COLO829 (cell line): Measurements from ENCODE around the gene NPFFR1.
"Not testable (repeated sequence)": the region's sequence is repeated elsewhere in the genome, so short reads cannot be mapped to it uniquely, and the experiment has no call there.

Experiments
- DNase-seq: peaks from one replicate; pipeline ENCODE4 v3.0.0; 2012; ENCODE audit warnings: low spot score

The NPFFR1 gene

DNA sequence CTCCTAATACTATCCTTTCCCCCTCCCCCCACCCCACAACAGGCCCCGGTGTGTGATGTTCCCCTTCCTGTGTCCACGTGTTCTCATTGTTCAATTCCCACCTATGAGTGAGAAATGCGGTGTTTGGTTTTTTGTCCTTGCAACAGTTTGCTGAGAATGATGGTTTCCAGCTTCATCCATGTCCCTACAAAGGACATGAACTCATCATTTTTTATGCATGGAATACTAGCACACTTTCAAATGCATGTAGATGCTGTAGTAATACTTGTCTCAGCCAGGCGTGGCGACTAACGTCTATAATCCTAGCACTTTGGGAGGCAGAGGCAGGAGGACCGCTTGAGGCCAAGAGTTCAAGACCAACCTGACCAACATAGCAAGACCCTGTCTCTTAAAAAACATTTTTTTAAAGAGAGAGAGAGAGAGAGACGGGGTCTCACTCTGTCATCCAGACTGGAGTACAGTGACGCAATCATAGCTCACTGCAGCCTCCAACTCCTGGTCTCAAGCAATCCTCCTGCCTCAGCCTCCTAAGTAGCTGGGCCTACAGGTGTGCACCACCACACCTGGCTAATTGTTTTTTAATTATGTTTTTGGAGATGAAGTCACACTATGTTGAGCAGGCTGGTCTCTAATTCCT is 60.9 kb downstream of the NPFFR1 start:
- DNase-seq: not testable (repeated sequence)

DNA sequence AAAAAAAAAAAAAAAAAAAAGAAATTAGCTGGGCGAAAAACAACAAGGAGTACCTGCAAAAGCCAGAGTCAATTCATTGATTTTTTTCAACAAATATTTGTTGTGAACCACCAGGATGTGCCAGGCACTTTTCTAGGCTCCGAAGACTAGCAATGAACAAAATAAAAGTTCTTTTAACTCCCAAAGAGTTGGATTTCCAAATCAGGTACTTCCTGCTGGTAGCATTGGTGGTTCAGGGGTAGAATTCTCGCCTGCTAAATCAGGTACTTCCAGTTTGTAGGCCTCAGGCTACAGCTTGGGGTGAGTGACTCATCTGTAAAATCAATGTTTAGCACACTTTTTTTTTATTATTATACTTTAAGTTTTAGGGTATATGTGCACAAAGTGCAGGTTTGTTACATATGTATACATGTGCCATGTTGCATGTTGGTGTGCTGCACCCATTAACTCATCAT is 61.4 kb downstream of the NPFFR1 start:
- no peak for DNase-seq

DNA sequence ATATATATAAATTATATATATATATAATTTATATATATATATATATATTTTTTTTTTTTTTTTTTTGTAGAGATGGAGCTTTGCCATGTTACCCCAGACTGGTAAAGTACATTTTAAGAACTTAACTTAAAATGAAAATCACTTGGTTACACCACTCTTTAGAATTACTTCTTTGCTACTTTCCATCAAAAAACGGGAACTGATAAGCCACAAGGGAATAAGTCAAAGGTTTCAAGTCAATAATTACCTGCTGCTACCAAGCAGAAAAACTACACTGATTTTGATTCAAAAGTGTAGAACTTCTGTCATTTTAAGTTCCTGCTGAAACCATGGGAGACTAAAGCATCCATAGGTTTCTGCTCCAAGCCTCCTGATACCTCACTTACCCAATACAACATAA is 62.8 kb downstream of the NPFFR1 start:
- no peak for DNase-seq

DNA sequence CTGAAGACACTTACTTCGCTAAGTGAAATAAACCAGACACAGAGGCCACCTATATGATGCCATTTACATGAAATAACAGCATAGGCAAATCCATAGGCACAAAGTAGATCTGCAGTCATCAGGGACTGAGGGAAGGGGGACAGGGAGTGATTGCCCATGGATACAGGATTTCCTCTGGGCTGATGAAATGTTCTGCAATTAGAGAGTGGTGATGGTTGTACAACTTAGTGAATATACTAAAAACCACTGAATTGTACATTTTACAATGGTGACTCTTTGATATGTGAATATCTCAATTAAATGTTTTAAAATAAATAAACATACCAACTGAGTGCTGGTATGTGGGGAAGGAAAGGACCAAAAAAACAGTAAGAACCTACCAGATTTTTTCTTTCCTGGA is 70.9 kb downstream of the NPFFR1 start:
- no peak for DNase-seq

DNA sequence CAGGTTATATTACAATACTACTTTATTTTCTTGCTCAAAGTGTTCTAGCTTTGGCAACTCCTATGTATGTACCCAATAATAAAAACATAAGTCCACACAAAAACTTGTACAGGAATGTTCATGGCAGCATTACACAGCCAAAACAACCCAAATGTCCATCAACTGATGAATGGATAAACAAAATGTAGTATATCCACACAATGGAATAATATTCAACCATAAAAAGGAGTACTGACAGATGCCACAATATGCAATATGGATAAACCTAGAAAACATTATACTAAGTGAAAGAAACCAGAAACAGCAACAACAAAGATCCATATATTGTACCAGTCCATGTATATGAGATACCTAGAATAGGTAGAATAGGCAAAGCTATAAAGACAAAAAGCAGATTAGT is 71.5 kb downstream of the NPFFR1 start:
- no peak for DNase-seq

DNA sequence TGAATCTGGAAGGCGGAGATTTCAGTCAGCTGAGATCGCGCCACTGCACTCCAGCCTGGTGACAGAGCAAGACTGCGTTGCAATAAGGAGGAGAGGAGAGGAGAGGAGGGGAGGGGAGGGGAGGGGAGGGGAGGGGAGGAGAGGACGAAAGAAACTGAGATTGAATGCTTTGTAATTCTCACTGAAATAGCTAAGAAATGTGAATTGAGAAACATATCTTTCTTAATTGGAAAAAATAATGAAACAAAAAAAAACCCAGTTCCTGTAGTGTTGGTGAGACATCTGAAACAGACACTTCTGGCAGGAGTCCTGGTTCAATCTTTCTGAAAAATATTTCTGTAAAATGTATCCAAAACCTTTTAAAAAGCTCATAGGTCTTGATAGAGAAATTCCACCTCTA is 77.0 kb downstream of the NPFFR1 start:
- DNase-seq: no peak

DNA sequence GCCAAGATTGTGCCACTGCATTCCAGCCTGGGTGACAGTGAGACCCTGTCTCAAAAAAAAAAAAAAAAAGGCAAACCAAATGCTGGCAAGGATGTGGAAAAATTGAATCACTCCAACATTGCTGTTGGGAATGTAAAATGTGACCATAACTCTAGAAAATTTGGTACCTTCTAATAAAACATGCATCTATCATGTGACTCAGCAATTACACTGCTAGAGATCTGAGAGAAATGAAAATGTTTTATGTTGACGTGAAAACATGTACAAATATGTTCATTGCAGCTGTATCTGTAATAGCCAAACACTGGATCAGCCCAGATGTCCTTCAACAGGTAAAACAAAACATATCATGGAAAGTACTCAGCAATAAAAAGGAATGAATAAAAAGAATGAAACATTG is 82.7 kb downstream of the NPFFR1 start:
- DNase-seq: no peak

DNA sequence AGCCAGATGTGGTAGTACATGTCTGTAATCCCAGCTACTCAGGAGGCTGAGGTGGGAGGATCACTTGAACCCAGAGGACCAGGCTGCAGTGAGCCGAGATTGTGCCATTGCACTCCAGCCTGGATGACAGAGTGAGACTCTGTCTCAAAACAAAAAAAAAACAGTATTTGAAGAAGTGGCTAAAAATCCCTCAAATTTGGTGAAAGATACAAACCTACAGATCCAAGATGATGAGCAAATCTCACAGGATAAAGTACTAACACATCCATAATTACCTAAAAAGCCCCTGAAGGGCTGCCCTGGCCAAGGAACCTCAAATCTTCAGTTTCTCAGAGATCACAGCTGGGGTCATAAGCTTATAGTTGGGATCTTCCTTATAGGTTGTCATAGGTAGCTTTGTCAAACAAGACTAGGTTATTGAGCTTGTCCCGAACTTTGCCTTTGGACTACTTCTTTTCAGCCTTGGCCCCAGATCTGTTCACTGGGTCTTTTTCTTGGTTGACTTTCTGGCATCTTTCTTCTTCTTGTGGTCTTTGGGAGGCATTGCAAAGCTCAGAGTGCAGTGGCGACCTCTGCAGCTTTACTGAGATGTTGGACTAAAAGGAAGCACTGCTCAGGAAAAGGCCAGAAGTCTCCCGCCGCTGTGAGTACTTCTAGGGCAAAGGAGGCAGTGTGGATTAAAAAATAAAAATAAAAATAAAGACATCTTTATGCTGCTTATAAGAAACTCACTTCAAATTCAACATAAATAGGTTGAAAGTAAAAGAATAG is 84.9 kb downstream of the NPFFR1 start:
- DNase-seq: no peak
